Fibroblast of the aortic adventitia (primary cell): Measurements from ENCODE around the gene LRMDA. TPM values are rescaled to one million over a fixed set of nuclear protein-coding genes. Genes with fewer than 3 reads are reported as not detected.

Experiments used
- DNase-seq: peaks from one replicate; pipeline ENCODE4 v3.0.0-alpha.2; 2010; ENCODE audit warnings: low read depth
- H3K4me3 ChIP-seq: 2 replicates; pipeline ENCODE4 v1.5.1; 2011; ENCODE audit warnings: low read depth, mild to moderate bottlenecking, control low read depth, low read length, moderate library complexity
- total RNA-seq: library from RNA; depleted of rRNA; stranded (reverse); fragments of >200 nt; gene quantifications from 2 replicates; pipeline ENCODE4 v1.2.3, GENCODE V29; 2012; ENCODE audit warnings: low replicate concordance
- TF ChIP-seq, protein P1 (sequence below): IDR thresholded peaks from 2 replicates; pipeline ENCODE4 v1.5.1; 2011; ENCODE audit warnings: mild to moderate bottlenecking, low read length, control low read depth, inconsistent platforms; ENCODE audit not compliant: insufficient read depth

LRMDA gene
- total RNA-seq, 1 donor: 6.3 TPM

DNA sequence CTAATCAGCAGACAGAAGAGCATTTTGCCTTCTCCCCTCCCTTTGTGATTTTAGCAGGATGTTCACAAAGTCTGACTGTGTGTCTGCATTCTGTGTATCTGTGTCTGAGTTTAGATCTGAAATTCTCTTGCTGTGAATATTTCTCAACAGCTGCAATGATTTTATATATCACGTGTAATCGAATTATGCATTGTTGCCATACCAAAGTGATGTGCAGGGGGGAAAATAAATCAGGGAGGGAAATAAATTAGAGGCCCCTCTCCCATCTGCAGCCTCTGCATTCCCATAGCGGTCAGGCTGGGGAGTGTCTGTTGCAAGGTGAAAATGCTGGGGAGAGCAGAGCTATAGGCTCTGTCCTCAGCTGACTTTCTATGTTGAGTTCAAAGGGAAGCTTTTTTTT, 209.0 kb downstream of the LRMDA start:
- no peak for DNase-seq
- TF ChIP-seq, protein P1, sequence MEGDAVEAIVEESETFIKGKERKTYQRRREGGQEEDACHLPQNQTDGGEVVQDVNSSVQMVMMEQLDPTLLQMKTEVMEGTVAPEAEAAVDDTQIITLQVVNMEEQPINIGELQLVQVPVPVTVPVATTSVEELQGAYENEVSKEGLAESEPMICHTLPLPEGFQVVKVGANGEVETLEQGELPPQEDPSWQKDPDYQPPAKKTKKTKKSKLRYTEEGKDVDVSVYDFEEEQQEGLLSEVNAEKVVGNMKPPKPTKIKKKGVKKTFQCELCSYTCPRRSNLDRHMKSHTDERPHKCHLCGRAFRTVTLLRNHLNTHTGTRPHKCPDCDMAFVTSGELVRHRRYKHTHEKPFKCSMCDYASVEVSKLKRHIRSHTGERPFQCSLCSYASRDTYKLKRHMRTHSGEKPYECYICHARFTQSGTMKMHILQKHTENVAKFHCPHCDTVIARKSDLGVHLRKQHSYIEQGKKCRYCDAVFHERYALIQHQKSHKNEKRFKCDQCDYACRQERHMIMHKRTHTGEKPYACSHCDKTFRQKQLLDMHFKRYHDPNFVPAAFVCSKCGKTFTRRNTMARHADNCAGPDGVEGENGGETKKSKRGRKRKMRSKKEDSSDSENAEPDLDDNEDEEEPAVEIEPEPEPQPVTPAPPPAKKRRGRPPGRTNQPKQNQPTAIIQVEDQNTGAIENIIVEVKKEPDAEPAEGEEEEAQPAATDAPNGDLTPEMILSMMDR: no peak
- no peak overlapping the region for H3K4me3 ChIP-seq

DNA sequence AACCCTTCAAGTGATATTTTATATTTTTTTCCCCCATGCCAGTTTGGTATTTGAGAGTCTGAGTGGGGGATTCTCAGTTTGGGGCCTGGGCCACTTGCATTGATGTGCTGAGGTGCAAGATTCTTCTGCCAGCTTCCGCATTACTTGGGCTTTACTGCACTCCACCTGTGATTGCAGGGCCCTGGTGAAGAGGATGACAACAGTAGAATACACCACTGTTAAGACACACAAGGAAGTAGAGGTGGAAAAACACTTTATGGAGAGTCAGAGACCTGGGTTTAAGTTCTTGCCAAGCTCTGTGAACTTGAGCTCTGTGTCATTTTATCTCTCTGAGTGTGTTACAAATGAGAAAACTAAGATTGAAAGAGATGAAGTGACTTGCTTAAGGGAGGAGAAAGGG, 209.4 kb downstream of the LRMDA start:
- TF ChIP-seq, protein P1: no peak
- DNase-seq: no peak
- H3K4me3 ChIP-seq: no peak overlapping the region

DNA sequence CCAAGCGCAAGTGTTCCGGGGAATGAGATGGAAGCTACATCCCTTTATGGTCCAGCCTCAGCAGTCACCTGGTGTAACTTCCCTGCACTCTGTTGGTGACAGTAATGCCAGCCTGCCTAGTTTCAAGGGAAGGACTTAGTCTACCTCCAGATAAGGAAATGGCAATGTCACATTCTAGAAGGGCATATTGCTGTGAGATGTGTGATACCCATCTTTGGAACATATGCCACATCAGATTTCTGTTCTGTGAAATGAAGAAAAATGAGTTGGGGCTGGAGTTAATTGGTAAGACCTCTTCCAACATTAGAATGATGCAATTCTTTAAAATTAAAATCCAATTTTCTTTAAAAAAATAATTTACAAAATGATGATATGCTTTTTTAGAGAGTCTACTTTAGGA, 212.0 kb downstream of the LRMDA start:
- TF ChIP-seq, protein P1: no peak
- DNase-seq: no peak

DNA sequence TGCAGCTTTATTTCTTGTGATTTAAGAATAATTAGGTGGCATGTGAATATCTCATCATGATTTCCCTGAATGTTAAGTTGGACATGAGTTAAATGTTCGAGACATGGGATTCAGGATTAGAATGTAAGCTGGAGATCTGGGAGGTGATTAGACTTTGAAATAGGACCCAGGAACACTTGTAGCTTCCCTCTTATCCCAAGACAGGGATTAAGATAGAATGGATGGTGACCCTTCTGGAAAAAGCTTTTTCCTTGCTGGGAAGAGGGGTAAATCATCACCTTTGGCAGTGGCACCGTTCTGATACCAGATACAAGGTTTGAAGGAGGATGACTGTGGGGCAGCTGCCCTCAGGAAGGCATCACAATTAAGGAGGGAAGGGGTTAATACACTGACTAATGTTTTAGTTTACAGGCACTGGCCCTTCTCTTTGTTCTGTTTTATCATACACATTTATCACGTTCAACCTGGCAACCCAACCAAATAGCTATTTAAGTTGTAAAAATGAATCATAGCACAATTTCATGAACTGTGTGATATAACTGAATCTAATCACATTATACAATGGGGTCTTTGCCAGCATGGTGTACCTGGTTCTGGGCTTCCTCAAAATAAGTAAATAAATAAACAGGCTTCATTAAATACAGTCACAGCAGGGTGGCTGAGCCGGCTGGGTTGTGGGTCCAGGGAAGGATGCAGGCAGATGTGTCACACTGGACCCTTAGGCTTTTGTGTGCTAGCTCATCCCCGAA, 212.7 kb downstream of the LRMDA start:
- DNase-seq: no peak
- H3K4me3 ChIP-seq: no peak overlapping the region
- TF ChIP-seq, protein P1: no peak

More for the DNA sequence above, 212.0 kb downstream of the LRMDA start:
- no peak overlapping the region for H3K4me3 ChIP-seq

DNA sequence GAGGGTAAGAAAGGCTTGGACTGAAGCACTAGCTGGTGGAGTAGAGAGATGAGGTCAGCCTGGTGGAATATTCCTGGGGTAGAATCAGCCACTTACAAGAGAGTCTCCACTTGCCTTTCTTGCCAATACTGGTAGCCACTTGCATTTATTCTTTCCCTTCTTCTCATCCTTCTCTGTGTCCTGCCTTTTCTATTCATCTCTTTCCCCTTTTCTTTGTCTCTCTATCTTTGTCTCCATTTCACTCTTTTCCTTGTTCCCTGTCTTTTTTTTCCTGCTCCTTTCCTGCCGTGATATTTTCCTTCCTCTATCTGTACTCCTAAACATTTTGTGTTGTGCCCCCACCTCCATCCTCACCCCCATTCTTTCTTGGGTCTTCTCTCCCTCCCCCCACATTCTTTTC, 214.3 kb downstream of the LRMDA start:
- H3K4me3 ChIP-seq: no peak overlapping the region
- DNase-seq: no peak
- TF ChIP-seq, protein P1: no peak

DNA sequence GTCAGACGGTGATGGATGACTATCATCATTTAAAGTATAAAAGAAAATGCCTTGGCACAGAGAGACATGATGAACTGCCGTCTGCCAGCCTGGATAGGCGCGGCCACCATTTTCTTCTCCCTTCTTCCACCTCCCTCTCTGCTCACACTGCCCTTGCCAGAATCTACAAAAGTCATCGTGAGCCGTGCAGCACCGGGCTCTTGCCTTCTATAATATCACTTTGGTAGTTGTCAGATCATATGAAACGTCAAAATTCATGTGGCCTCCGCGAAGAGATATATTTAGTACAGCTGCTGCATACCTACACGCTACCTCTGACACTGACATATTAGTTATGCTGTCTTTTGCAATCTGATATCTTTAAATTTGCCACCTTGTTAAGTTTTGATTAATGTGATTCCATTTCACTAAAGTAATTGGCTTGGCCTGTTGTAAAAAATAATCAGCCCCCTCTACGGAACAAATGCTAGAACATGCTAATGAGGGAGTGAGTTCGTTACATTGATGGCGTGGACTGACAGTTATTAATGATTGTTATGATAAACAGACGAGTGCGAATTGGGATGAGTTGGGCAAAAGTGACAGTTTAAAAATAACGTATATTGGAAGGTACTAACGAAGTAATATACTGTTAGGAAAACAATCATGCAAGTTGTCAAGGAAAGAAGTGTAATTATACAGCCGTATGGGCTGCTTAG, 214.9 kb downstream of the LRMDA start:
- H3K4me3 ChIP-seq: no peak overlapping the region
- DNase-seq: no peak
- TF ChIP-seq, protein P1: no peak
